HG02870 (cell line): ENCODE measurements around the gene RAB3C.
"Not testable (repeated sequence)": the region's sequence is repeated elsewhere in the genome, so short reads cannot be mapped to it uniquely, and the experiment has no call there.

Experiments used
- ATAC-seq: cut with Tn5 transposase; IDR thresholded peaks from one replicate; pipeline ENCODE4 v1.9.1; 2021; ENCODE audit warnings: mild to moderate bottlenecking, moderate library complexity; ENCODE audit not compliant: unreplicated experiment

Gene RAB3C

DNA sequence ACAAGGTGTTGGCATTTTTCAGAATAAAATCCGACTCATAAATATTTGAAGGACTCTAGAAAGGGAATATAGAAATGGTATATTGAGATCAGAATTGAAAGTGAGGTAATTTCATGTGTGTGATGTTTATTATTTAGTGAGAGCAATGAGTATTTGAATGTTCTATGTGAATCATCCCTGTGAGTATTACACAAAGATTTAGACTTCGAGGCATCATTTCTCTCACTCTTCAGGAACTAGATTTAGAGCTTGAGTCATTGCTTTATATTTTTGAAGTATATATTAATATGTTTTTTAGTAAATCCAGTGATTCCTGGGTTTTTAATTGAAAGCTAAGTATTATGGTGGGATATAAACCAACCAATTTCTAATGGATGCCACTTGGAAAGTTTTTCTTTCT, 91.2 kb downstream of the RAB3C start:
- ATAC-seq = no peak

DNA sequence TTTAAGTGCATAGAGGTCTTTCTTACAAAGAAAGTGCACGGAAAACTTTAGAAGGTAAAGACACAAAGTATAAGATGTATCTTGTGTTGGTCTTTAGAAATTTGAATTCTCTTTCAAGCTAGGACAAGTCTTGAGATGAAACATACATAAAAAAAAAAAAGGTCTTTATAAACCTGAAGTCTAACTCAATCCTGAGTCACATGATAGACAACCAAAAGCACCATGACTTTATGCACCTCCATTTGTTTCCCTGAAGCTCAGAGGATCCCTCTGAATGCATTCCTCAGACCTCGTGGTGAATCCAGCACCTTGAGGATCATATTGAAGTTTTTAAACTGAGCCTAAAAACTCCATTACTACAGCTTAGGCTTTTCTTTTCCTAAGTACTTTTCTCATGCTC, 91.8 kb downstream of the RAB3C start:
- ATAC-seq = no peak

DNA sequence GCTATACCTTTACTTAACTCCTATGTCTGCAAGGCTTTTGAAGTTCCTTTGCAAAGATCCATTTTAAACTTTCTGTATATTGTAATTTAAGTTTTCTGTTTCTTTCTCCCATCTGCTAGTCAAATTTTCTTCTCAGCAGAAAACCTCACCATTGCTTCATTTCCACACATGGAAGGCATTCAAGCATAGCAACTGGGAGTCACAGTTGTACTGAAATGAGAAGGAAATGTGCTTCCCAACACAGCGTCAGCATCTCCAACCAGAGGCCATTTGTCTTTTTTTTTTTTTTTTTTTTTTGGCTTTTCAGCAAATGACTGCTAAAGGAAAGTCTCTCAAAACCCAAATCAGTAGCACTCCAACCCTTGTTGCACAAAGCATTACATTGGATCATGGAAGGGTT, 92.5 kb downstream of the RAB3C start:
- ATAC-seq = no peak

DNA sequence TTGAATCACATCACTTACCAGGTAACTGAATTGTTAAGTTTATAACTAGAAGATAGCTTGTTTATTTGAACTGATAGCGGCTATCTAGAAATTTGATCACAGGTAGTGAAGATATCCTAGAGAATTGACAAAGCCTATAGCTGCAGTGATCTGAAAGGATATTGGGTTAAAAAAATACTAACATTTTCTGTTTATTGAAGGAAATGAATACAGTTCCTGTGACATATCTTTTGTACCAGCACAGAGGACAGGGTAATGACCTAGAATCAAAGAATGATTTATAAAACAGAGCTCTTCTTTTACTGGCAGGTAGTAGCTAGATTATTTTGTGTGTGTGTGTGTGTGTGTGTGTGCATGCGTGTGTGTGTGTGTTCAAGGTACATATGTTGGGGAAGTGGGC, 94.8 kb downstream of the RAB3C start:
- ATAC-seq = no peak

DNA sequence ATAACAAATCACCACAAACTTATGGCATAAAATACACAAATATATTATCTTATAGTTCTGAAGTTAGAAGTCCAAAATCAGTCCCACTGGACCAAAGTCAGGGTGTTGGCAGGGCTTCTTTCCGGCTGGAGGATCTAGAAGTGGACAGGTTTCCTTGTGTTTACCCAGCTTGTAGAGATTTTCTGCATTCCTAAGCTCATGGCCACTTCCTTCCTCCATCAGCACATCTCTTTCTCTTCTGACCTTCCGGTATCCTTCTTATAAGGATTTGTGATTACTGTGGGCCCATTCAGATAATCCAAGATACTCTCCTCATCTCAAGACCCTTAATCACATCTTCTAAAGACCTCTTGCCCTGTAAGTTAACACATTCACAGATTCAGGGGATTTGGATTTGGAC, 97.6 kb downstream of the RAB3C start:
- no peak for ATAC-seq

DNA sequence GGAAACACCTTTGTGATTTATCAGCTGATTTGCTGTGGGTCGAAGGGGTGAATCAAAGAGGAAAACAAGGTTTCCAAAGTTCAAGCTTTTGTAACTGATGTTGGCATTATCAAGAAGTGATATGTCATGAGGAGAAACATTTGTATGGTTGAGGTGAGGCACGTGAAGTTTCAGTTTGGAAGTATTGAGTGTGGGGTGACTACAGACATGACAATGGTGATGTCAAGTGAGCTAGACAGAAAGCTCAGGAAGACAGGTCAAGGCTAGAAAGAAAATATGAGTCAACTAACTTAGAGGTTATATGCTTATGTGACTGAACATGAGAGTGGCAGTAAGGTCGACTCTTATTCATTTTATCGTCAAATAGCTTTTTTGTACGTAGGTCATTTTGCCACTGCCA, 99.1 kb downstream of the RAB3C start:
- ATAC-seq = no peak

DNA sequence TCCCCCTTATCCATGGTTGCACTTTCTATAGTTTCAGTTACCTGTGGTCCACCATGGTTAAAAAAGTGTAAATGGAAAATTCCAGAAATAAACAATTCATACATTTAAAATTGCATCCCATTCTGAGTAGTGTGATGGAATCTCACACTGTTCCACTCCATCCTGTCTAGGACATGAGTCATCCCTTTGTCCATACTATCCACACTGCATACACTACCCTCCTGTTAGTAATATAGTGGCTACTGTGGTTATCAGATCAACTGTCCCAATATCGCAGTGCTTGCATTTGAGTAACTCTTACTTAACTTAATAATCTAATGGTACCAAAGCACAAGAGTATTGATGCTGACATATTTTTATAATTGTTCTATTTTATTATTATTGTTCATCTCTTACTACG, 100.7 kb downstream of the RAB3C start:
- ATAC-seq = no peak

DNA sequence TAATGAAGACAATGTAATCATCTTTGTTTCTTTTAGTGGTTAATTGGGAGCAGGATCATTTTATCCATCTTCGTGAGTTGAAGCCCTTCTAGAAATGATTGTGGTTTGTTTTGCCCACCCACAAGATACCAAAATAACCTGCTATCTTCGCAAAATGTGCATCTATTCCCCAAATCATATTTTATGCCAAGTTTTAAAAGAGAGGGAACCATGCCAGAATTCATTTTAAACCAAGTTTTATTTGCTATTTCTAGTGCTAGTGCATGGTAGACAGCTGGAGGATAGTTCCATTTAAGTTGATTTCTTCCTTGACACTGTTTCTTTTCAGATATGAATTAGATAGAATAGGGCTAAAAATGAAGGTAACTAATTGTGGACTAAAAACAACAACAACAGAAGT, 104.2 kb downstream of the RAB3C start:
- no peak for ATAC-seq

DNA sequence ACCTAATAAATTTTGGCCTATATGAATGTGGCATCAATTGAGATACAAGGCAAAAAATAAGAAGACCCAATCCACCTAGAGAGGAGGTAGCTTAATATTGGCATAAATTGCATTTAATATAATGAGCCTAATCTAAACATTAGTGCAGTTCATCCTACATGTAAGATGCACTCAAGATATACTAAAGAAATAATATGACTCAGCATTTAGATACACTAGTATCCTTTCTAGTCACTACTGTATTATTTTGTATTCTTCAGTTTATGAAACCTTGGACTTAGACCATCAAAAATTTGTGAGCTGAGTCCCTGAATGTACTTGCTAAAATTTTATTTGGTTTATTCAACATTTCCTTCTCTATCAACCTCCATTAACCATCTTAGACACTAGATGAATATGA, 104.7 kb downstream of the RAB3C start:
- ATAC-seq = no peak

DNA sequence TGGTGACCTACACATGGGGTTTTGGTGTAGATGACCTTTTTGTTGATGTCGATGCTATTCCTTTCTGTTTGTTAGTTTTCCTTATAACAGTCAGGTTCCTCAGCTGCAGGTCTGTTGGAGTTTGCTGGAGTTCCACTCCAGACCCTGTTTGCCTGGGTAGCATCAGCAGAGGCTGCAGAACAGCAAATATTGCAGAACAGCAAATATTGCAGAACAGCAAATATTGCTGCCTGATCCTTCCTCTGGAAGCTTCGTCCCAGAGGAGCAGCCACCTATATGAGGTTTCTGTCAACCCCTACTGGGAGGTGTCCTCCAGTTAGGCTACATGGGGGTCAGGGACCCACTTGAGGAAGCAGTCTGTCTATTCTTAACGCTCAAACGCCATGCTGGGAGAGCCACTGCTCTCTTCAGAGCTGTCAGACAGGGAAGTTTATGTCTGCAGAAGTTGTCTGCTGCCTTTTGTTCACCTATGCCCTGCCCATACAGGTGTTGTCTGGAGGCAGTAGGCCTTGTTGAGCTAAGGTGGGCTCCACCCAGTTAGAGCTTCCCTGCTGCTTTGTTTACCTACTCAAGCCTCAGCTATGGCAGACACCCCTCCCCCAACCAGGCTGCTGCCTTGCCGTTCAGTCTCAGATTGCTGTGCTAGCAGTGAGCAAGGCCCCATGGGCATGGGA, 116.3 kb downstream of the RAB3C start:
- not testable (repeated sequence) for ATAC-seq

DNA sequence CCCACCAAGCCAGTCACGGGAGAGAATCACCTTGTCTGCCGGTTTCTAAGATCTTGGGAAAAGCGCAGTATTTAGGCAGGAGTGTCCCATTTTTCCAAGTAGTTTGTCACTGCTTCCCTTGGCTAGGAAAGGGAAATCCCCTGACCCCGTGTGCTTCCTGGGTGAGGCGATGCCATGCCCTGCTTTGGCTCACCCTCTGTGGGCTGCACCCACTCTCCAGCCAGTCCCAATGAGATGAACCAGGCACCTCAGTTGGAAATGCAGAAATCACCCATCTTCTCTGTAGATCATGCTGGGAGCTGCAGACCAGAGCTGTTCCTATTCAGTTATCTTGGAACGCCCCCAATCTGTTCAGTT, 116.9 kb downstream of the RAB3C start:
- ATAC-seq = no peak

DNA sequence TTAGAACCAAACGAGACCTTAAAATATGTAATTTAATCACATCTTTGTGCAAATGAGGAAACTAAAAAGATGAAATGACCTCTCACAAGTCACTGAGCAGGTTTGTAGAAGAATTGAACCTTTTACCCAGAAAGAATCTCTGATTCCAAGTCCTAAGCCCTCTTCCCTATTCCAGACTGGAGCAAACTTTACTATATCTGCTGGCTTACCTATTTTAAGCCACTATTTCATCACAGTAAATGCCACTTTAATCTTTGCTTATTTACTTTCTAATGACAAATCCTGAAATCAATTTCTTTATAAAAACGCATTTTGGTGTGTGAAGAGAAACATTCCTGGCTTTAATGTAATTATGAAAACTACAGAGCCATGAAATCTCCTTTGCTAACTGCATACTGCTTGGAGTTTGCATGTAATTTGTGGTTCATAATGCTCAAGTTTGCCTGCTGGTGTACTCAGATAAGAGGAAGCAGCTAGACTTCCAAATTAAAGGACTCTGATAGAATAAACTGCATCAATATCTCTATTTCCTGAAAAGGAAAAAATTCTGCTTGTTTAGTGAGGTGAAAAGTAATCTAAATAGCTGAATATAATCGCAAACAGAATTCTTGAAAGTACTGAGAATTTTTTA, 121.2 kb downstream of the RAB3C start:
- ATAC-seq = no peak

DNA sequence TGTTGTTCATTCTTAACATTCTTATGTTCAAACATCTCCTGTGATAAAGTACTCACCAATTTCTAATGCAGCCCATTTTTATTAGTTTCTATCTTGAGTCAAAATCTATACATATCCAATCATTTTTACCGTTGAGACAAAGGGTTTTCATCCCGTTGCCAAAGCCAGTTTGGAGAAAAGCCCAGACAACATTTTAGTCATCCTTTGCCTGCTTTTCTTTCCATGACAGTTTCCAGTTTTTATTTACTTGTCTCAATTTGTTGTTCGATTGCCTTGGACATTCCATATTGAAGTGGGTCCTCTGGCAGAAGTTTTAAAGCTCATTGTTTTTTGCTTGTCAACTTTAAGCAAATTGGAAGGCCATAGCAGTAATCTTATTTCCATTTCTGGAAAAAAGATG, 123.9 kb downstream of the RAB3C start:
- ATAC-seq = no peak

DNA sequence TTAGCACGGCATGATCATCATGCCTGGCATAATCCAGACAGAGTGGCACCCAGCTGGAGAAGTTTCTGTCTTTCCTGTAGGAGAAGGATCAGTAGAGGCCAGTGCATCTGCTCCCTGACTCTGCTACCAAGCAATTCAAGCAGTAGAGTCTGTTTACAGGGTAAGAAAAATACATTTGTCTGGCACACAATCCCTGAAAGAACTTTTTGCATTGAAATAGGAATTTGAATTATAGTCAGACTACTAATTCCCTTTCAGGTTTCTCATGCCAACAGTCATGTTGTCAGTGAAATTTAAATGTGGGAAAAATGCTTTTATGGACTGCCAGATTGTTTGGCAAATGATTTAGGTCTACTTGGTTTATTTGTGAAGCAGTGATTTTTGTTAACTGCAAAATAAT, 125.6 kb downstream of the RAB3C start:
- no peak for ATAC-seq

DNA sequence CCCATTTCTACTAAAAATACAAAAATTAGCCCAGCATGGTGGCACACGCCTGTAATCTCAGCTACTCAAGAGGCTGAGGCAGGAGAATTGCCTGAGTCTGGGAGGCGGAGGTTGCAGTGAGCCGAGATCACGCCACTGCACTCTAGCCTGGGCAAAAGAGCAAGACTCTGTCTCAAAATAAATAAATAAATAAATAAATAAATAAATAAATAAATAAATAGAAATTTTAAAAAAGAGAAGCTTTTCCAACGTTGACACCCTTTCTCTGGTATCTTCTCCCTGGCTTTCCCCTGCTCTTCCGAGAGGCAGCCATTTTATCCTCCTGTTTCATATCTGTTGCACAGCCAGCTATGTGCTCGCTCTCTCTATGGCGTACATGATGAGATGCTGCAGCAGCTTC, 127.5 kb downstream of the RAB3C start:
- ATAC-seq = not testable (repeated sequence)

DNA sequence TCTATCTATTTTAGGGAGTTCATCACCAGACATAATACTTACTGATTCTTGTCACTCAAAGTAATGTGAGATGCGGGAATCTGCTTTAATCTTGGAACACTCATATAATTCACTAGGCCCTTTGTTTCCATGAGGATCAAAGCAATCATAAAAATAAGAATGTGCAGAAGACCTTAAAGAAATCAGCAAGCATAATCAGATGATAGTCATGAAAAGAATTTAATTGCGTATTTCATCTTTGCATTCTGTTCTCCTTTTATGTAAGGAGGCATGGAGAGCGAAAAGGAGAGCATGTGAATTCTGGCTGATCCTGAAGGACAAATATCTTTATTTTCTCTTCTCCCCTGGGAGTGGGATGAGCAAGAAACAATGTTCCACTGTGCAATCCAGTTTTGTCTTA, 128.0 kb downstream of the RAB3C start:
- ATAC-seq = no peak

DNA sequence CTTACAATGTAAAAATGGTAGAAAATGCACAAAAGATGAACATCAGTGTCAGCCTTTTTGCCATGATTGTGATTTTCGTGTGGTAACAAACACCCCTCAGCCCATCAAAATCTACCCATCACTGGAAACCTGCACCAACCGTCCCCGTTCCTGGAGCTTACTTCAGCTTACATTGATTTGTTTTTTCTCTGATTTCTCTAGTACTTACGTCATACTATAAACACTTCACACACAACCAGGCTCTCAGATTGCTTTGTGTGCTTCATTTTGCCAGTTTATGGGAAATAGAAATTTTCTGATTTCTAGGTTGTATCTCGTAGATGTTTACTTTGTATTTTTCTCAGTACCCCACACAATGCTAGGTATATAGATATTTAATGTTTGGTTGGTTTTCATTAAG, 129.1 kb downstream of the RAB3C start:
- no peak for ATAC-seq

DNA sequence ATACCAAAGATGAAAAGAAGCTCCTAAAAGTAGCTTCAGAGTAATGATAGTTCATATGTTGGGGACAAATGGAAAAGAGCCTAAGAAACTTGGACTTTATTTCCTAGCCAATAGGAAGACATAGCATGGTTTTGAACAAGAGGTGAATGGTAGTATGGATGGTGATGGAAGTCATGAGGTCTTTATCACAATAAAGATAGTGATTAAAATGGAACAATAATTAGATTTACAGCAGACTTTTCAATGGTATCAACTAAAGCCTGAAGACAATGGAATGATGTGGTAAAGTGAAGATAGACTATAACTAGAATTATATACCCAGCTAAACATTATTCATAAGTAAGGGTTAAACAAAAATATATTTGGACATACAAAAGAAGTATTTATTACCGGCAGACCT, 131.2 kb downstream of the RAB3C start:
- ATAC-seq = no peak

DNA sequence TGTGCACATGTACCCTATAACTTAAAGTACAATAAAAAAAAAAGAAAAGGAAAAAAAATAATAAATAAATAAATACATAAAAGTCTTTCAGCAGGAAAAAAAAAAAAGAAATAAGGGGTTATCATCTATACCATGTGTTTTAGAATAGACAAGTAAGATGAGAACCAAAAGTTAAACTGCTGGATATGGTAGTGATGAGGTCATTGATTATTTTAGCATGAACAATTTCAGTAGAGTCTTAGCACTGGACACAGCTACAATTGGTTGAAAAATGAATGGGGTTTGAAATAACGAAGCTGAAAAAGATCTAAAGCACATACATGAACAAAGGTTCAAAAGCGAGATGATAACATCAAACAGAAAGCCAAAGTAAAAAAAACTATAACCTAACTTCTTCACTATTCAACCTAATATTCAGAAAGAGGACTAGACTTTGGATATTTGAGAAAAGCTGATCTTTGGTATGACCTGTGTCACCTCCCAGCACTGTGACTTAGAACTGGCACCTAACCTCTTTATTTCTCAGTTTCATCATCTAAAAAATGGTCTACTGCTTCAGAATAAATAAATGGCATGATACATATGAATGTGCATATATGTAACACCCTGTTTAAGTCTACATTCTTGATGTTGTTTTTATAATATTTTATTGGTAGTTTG, 133.3 kb downstream of the RAB3C start:
- ATAC-seq = no peak

DNA sequence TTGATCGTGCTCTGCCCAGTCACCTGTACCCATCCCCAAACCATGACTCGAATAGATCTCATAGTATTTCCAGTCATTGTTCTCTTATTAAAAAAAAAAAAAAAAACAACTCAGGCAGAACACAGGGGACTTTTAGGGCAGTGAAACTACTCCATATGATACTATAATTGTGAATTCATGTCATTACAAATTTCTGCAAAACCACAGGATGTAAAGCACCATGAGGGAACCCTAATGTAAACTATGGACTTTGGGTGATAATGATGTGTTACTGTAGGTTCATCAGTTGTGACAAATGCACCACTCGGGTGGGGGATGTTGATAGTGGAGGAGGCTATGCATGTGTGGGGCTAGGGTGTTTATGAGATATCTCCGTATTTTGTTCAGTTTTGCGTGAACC, 133.8 kb downstream of the RAB3C start:
- ATAC-seq = no peak

DNA sequence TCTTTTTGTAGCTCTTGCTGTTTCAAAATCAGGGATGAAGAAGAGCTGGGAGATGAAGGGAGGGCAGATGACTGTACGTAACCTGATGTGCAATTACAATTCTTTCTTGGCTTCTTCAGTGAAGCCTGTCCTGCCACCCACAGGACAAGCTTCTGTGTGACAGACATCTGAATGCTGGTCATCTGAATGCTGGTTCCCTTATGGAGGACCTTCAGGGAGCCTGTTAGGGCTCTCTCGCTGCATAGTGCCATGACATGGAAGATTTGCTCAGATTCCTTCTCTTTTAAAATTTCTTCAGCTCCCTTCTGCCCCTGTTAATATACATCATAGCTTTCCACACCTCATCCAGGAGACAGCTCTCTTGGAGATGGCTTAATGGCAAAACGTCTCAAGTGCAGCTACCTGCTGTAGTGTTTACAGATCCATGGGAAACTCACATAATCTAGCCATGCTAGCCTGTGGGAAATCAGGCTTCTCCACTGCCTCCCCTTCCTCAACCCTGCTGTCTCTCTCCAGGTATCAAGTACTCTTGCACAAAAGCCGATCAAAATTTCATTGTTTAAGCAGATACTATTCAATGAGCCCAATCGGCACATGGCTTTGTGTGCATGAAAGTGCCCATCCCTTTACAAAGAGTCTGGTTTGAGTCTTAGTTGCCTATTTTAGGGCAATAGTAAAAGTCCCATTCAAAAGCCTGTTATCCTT, 134.6 kb downstream of the RAB3C start:
- no peak for ATAC-seq
